Astrocyte of the cerebellum (primary cell): ENCODE results near the gene CHID1.
A peak's percentile ranks its signal among the peaks of the same experiment; 100 is the strongest.

Experiments
- DNase-seq: peaks from one replicate; pipeline ENCODE4 v3.0.0-alpha.2; 2011; ENCODE audit warnings: low read depth
- H3K4me3 ChIP-seq: 2 replicates; pipeline ENCODE4 v1.5.1; 2011; ENCODE audit warnings: mild to moderate bottlenecking, low read depth, low read length, moderate library complexity
- in situ Hi-C: cut with HindIII; loops from 2 replicates; pipeline ENCODE4 v1.10.0; 2017; ENCODE audit warnings: low sequenced_read_pairs
- TF ChIP-seq, protein P1 (sequence below): IDR thresholded peaks from 2 replicates; pipeline ENCODE4 v1.5.1; 2012; ENCODE audit warnings: low read length, low read depth, moderate library complexity, mild to moderate bottlenecking; ENCODE audit errors: missing control alignments

The CHID1 gene

DNA sequence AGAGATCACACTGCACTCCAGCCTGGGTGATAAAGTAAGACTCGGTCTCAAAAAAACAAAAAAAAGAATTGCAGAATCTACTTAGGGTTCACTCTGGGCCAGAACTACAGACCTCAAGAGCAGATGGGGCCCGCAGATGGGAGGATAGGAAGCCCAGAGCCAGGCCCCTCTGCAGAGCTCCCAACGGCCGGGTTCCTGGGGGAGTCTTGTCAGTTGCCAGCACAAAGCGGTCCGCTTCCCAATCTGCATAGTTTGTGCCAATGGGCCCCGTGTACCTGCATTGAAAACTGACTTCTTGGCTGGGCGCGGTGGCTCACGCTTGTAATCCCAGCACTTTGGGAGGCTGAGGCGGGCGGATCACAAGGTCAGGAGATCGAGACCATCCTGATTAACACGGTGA is 1.7 kb upstream of the CHID1 start:
- TF ChIP-seq, protein P1, sequence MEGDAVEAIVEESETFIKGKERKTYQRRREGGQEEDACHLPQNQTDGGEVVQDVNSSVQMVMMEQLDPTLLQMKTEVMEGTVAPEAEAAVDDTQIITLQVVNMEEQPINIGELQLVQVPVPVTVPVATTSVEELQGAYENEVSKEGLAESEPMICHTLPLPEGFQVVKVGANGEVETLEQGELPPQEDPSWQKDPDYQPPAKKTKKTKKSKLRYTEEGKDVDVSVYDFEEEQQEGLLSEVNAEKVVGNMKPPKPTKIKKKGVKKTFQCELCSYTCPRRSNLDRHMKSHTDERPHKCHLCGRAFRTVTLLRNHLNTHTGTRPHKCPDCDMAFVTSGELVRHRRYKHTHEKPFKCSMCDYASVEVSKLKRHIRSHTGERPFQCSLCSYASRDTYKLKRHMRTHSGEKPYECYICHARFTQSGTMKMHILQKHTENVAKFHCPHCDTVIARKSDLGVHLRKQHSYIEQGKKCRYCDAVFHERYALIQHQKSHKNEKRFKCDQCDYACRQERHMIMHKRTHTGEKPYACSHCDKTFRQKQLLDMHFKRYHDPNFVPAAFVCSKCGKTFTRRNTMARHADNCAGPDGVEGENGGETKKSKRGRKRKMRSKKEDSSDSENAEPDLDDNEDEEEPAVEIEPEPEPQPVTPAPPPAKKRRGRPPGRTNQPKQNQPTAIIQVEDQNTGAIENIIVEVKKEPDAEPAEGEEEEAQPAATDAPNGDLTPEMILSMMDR = no peak
- no peak for DNase-seq
- H3K4me3 ChIP-seq = no peak overlapping the region
- in situ Hi-C loops = loop anchor here (5.0 kb wide), 1 partner anchor 85 kb away; no protein-coding TSS in a partner anchor

DNA sequence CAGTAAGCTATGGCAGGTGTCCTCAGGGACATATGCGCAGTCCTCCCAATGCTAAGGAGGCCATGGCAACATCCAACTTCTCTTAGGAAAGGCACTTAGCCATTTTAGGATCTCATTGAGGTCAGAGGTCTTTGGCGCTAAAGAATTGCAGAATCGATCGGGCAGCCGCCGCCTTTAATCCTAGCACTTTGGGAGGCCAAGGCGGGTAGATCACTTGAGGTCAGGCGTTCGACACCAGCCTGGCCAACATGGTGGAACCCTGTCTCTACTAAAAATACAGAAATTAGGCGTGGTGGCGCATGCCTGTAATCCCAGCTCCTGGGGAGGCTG is 1.2 kb upstream of the CHID1 start:
- no peak for DNase-seq
- in situ Hi-C loops = loop anchor here (5.0 kb wide), 1 partner anchor 85 kb away; no protein-coding TSS in a partner anchor
- peak overlapping the region; percentile 85 for H3K4me3 ChIP-seq
- TF ChIP-seq, protein P1 = no peak

DNA sequence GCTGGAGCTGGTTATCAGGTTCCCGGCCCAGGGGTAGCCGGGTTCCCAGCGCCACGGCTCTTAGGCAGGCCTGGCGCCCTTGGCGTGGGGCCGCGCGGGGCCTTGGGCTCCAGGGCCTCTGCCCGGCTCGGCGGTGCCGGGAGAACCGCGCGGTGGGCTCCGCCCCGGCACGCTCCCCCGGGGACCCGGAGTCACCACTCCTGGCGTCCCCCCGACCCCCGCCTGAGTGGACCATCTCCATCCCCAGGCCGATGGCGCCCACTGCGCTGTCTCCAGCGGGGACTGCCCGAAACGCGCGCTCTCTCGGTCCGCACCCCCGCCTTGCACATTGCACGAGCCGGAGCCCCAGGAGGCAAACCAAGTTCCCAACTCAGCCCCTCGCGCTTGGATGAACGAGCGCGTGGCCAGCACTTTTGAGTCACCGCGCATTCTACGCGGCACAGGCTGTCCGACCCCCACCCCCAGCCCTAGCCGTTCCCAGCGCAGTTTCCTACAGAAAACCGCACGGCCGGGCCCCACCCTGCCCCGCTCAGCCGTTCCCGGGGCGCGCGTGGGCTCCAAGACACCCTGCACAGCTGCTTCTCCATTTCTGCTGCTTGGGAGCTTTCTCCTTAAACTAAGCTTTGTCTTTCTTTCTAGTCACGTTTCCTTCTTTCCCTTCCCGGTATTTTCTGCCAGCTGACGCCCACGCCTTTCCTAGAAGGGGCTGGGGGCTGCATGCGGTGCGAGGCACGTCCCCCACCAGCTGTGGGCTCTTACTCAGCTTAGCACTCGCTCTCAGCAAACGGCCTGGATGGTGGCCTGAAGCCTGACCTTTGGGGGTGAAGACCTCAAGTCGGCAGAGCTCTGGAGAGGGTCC is 650 bp upstream of the CHID1 start:
- in situ Hi-C loops = loop anchor here (5.0 kb wide), 1 partner anchor 86 kb away; no protein-coding TSS in a partner anchor
- DNase-seq = no peak
- H3K4me3 ChIP-seq = peak overlapping the region; percentile 85
- TF ChIP-seq, protein P1 = no peak

DNA sequence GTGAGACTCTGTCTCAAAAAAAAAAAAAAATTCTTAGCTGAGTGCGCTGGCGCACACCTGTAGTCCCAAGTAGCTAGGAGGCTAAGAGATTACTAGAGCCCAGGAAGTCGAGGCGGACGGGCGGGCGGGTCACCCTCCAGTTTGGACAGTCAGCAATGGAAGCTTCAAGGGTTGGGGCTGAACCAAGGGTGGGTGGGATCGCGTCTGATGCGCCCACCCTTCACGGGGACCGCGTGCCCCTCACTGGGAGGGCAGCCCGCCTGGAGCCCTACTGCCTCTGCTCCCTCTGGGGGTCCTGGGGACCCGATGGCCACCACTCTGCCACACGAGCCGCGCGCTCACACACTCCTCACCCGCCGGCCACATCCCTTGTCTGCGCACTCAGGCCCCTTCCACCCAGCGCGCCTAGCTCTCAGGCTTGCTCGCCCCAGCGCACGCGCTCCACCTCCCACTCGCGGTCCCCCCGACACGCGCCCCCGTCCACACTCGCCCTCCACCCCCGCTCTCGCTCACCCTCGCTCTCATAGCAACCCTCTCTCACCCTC is 494 bp downstream of the CHID1 start:
- H3K4me3 ChIP-seq = peak overlapping the region; percentile 85
- no peak for DNase-seq
- in situ Hi-C loops = loop anchor here (5.0 kb wide), 1 partner anchor 87 kb away; no protein-coding TSS in a partner anchor
- TF ChIP-seq, protein P1 = no peak

DNA sequence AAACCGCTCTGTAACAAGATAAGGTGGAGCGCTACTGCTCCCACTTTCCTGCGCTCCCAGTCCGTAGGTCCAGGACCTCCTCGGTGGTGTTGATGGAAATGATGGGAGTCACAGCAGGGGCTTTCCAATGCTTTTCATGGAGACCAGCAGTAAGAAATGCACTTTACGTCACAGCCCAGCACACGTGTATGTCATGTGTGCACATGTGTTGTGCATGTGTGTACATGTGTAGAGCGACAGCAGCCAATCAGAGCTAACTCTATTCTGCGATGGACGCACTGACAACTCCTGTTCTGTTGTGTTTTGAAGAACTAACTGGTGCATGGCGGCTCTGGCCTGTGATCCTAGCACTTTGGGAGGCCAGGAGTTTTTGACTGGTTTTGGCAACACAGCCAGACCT is 1.2 kb downstream of the CHID1 start:
- H3K4me3 ChIP-seq = peak overlapping the region; percentile 85
- TF ChIP-seq, protein P1 = no peak
- in situ Hi-C loops = loop anchor here (5.0 kb wide), 1 partner anchor 47 kb away; no protein-coding TSS in a partner anchor
- DNase-seq = no peak

DNA sequence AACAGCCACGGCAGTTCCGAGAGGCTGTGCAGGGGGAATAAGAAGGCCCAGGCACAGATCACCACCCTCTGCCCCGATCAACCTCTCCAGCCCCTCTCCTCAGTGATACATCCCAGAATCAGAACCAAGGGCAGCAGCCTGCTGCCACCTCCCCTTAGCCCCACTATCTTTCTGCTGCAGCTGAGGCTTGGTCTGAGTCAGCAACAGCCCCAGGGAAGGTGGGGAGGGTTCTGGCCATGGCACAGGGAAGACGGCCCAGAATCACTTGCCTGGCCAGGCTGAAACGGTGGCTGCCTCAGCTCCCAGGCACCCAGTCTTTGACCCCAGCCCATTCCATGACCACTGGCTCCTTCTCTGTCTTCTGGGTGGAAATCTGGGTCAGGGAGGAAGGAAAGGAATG is 2.3 kb downstream of the CHID1 start:
- H3K4me3 ChIP-seq = no peak overlapping the region
- TF ChIP-seq, protein P1 = no peak
- DNase-seq = no peak
- in situ Hi-C loops = loop anchor here (5.0 kb wide), 1 partner anchor 46 kb away; no protein-coding TSS in a partner anchor
